ENCODE results near the gene GAB3. TPM values are rescaled to one million over a fixed set of nuclear protein-coding genes. Genes with fewer than 3 reads are reported as not detected.

Gene GAB3
- total RNA-seq, 1 experiment from 2014 or later = 0.33 TPM

Other genes with a start within 250 kb of the GAB3 start
- 17.2 and 17.9 TPM in 2 replicates for gene FAM3A, start 234.8 kb downstream of the GAB3 start, total RNA-seq (2014; rRNA removed; shearing (Covaris generic))
- gene G6PD, start 204.2 kb downstream of the GAB3 start, total RNA-seq (2014; rRNA removed; shearing (Covaris generic)) = 329 and 350 TPM in 2 replicates
- 20.1 and 23.0 TPM in 2 replicates for gene IKBKG, start 203.5 kb downstream of the GAB3 start, total RNA-seq (2014; rRNA removed; shearing (Covaris generic))
- not detected in 2 replicates for gene CTAG1A, start 165.9 kb downstream of the GAB3 start, total RNA-seq (2014; rRNA removed; shearing (Covaris generic))
- gene CTAG1B, start 131.8 kb downstream of the GAB3 start, total RNA-seq (2014; rRNA removed; shearing (Covaris generic)) = not detected in 2 replicates
- not detected in 2 replicates for gene CTAG2, start 97.5 kb downstream of the GAB3 start, total RNA-seq (2014; rRNA removed; shearing (Covaris generic))
- gene DKC1, start 11.8 kb upstream of the GAB3 start, total RNA-seq (2014; rRNA removed; shearing (Covaris generic)) = 47.9 and 68.3 TPM in 2 replicates
- gene MPP1, start 54.4 kb upstream of the GAB3 start, total RNA-seq (2014; rRNA removed; shearing (Covaris generic)) = 9.3 and 15.4 TPM in 2 replicates
- not detected in 2 replicates for gene SMIM9, start 83.6 kb upstream of the GAB3 start, total RNA-seq (2014; rRNA removed; shearing (Covaris generic))
- 6.4 and 11.8 TPM in 2 replicates for gene F8A1, start 135.3 kb upstream of the GAB3 start, total RNA-seq (2014; rRNA removed; shearing (Covaris generic))

Measured in H4 (cell line).